Adipocyte (in vitro differentiated cells): ENCODE results near the gene TNNC2.
A peak's percentile ranks its signal among the peaks of the same experiment; 100 is the strongest.

Experiments used
- DNase-seq: peaks from one replicate; pipeline ENCODE4 v3.0.0-alpha.2; 2015; ENCODE audit warnings: low read depth
- H3K27me3 ChIP-seq: replicated peaks from 2 replicates; pipeline ENCODE4 v1.7.0; 2013; ENCODE audit warnings: mild to moderate bottlenecking, low read length, moderate library complexity; ENCODE audit not compliant: control insufficient read depth, insufficient read depth
- H3K36me3 ChIP-seq: 2 replicates; pipeline ENCODE4 v1.7.0; 2013; ENCODE audit warnings: low read length, mild to moderate bottlenecking, moderate library complexity; ENCODE audit not compliant: control insufficient read depth, insufficient read depth, severe bottlenecking
- H3K4me1 ChIP-seq: 2 replicates; pipeline ENCODE4 v1.7.0; 2013; ENCODE audit warnings: mild to moderate bottlenecking, low read length, moderate library complexity; ENCODE audit not compliant: control insufficient read depth, insufficient read depth
- H3K4me3 ChIP-seq: 2 replicates; pipeline ENCODE4 v1.7.0; 2013; ENCODE audit warnings: mild to moderate bottlenecking, low read length, moderate library complexity
- H3K9ac ChIP-seq: 2 replicates; pipeline ENCODE4 v1.7.0; 2013; ENCODE audit warnings: mild to moderate bottlenecking, low read length, moderate library complexity
- H3K9me3 ChIP-seq: 2 replicates; pipeline ENCODE4 v1.7.0; 2013; ENCODE audit warnings: mild to moderate bottlenecking, low read length, moderate library complexity; ENCODE audit not compliant: control insufficient read depth

The TNNC2 gene

GRCh38 chr20:45845452-45845851 lies 18.3 kb upstream of the TNNC2 start:
- Histone ChIP-seq H3K4me1 (peaks cover 30% of the 10 kb centered on the region), H3K9me3 (no peaks in the 10 kb centered on the region), H3K9ac (no peak overlapping the region), H3K27me3 (no peaks in the 10 kb centered on the region), H3K4me3 (no peak overlapping the region), H3K36me3 (peaks cover 71% of the 10 kb centered on the region)
- DNase-seq = no peak

DNA sequence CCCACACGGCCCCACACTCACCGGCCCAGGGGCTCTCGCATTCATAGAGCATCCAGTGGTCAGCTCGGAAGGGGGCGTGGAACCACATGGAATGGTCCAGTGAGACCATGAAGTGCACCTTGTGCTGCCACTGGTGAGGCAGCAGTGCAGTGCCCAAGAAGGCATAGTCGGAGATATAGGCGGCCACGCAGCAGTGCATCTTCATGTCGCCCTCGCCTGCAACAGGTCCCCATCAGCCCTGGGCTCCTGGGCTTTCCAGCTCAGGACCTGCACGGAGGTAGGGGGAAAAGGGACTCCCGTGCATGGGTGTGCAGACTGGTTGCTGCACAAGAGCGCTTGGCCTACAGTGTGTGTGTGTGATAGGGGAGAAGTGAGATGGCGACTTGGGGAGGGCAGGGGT lies 16.4 kb upstream of the TNNC2 start:
- peaks cover 30% of the 10 kb centered on the region for H3K4me1 ChIP-seq
- H3K4me3 ChIP-seq = no peak overlapping the region
- no peaks in the 10 kb centered on the region for H3K27me3 ChIP-seq
- no peak for DNase-seq
- peaks cover 76% of the 10 kb centered on the region for H3K36me3 ChIP-seq
- H3K9ac ChIP-seq = peak overlapping the region; percentile 39
- no peaks in the 10 kb centered on the region for H3K9me3 ChIP-seq

DNA sequence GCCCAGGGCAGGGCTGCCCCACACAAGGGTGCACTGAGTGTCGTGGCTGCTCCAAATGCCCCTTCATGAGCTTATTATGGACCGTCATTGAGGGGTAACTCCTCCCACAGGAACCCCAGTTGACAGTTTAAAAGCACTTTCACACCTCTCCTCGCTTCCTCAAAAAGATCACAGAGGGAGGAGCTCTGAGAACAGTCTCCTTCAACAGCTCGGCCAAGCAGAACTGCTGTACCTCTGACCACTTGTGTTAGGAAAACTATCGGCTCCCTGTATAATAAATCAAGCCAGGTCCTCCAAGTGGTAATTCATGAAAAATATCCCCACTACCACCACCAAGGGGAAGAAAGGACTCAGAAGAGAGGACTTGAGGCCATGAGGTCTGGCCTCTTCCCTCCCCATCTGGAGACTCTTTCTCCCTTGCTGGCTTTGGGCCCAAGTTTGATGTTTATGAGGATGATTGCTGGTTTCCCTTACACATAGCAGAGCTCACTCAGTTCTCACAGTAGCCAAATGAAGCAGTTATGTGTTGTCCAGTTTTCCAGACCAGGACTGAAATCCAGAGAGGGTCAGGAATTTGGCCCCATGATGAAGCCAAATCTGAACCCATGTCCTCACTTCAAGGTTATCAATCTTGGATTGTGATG lies 15.2 kb upstream of the TNNC2 start:
- peak overlapping the region; percentile 39 for H3K9ac ChIP-seq
- peak; percentile 23 for DNase-seq
- no peak overlapping the region for H3K4me3 ChIP-seq
- peaks cover 32% of the 10 kb centered on the region for H3K4me1 ChIP-seq
- no peaks in the 10 kb centered on the region for H3K9me3 ChIP-seq
- H3K27me3 ChIP-seq = no peaks in the 10 kb centered on the region
- peaks cover 78% of the 10 kb centered on the region for H3K36me3 ChIP-seq

DNA sequence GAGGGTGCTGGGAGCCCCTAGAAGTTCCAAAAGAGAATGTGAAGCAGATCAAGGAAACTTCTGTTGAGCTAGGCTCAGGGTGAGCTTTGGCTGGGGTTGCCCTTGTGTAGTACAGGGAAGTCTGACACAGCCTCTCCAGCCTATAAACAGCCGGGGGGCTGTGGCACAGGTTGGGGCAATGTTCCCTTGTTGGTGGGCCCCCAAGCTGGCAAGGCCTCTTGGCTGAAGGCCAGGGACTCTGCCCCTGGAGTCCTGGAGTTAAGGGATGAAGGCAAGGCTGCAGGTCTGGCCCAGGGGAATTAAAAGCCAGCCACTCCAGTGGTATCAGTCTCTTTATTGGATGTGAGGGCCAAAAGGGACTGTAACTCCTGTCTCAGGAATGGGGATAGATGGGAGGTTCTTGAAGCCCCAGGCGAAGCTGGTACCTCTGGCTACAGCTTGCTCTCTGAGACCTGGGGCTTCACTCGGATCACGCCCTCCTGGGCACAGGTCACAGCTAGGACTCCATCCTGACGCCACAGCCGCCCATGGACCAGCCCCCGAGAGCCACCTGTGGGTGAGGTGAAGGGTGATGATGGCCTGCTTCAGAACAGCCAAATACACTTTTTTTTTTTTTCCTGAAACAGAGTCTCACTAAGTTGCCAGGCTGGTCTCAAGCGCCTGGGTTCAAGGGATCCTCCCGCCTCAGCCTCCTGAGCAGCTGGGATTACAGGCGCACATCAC lies 14.5 kb upstream of the TNNC2 start:
- DNase-seq = no peak
- Histone ChIP-seq H3K4me1 (peaks cover 40% of the 10 kb centered on the region), H3K9ac (peak overlapping the region; percentile 27), H3K27me3 (no peaks in the 10 kb centered on the region), H3K9me3 (no peaks in the 10 kb centered on the region), H3K36me3 (peaks cover 78% of the 10 kb centered on the region), H3K4me3 (no peak overlapping the region)

GRCh38 chr20:45840700-45841198 lies 13.6 kb upstream of the TNNC2 start:
- no peak overlapping the region for H3K4me3 ChIP-seq
- H3K27me3 ChIP-seq = no peaks in the 10 kb centered on the region
- no peaks in the 10 kb centered on the region for H3K9me3 ChIP-seq
- peaks cover 42% of the 10 kb centered on the region for H3K4me1 ChIP-seq
- DNase-seq = no peak
- H3K9ac ChIP-seq = peak overlapping the region; percentile 27
- peaks cover 72% of the 10 kb centered on the region for H3K36me3 ChIP-seq

DNA sequence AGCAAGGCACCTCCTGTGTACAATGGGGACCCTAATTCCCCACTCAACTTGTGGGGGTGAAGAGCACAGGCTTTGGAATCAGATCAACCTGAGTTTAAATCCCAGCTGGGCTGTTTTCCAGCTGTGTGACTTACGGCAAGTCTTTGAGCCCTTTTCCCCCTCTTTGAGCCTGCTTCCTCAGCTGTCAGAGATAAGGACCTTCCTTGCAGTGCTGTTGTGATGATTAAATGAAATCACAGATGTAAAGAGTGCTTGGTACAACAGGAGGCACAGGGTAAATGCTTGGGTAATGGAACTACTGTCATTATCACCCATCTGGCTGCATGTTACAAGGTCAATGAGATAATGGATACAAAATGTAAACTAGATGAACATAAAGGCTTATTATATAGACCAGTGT lies 9.7 kb upstream of the TNNC2 start:
- Histone ChIP-seq H3K9me3 (no peaks in the 10 kb centered on the region), H3K4me1 (peaks cover 46% of the 10 kb centered on the region), H3K9ac (peak overlapping the region; percentile 54), H3K36me3 (peaks cover 40% of the 10 kb centered on the region), H3K4me3 (peak overlapping the region; percentile 91), H3K27me3 (no peaks in the 10 kb centered on the region)
- DNase-seq = no peak

GRCh38 chr20:45835825-45836224 lies 8.7 kb upstream of the TNNC2 start:
- Histone ChIP-seq H3K4me3 (peak overlapping the region; percentile 91), H3K9me3 (no peaks in the 10 kb centered on the region), H3K4me1 (peaks cover 36% of the 10 kb centered on the region), H3K9ac (peak overlapping the region; percentile 97), H3K36me3 (peaks cover 30% of the 10 kb centered on the region), H3K27me3 (no peaks in the 10 kb centered on the region)
- peak; percentile 54 for DNase-seq

DNA sequence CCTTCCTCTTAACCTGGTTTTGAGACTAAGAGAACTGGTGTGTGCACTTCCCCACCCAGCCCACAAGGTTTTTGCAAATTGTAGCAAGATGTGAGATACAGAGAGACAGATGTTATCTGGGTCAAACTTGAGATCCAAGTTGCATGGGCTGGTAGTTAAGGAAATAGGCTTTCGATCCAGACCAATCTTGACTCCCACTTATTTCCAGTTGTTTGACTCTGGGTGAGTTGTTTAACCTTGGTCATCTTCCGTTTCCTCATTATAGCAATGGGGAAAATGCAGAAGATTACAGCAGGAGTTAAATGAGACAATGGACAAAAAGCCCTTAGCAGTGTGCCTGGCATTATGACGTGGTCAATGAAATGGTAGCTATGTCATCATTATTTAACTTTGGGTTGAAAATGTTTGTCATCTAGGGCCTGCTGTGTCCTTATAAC lies 8.2 kb upstream of the TNNC2 start:
- Histone ChIP-seq H3K9ac (peak overlapping the region; percentile 97), H3K4me1 (peaks cover 34% of the 10 kb centered on the region), H3K36me3 (peaks cover 25% of the 10 kb centered on the region), H3K27me3 (no peaks in the 10 kb centered on the region), H3K9me3 (no peaks in the 10 kb centered on the region), H3K4me3 (peak overlapping the region; percentile 91)
- no peak for DNase-seq

- no peak for DNase-seq
- peak overlapping the region; percentile 91 for H3K4me3 ChIP-seq
- no peaks in the 10 kb centered on the region for H3K9me3 ChIP-seq
- no peaks in the 10 kb centered on the region for H3K27me3 ChIP-seq
- H3K36me3 ChIP-seq = peaks cover 20% of the 10 kb centered on the region
- peaks cover 34% of the 10 kb centered on the region for H3K4me1 ChIP-seq
- H3K9ac ChIP-seq = peak overlapping the region; percentile 97
Measured at GRCh38 chr20:45834797-45835161, 7.7 kb upstream of the TNNC2 start.

- Histone ChIP-seq H3K9me3 (no peaks in the 10 kb centered on the region), H3K9ac (peak overlapping the region; percentile 97), H3K4me3 (peak overlapping the region; percentile 91), H3K27me3 (no peaks in the 10 kb centered on the region), H3K36me3 (peaks cover 17% of the 10 kb centered on the region), H3K4me1 (peaks cover 34% of the 10 kb centered on the region)
- peak; percentile 79 for DNase-seq
Measured at GRCh38 chr20:45833883-45834796, 7.0 kb upstream of the TNNC2 start.
